Calu3 (cell line): ENCODE results near the gene ABHD3. TPM values are rescaled to one million over a fixed set of nuclear protein-coding genes. Genes with fewer than 3 reads are reported as not detected.

Experiments used
- Bru-seq: library from RNA; stranded (reverse); fragments of 400-500 nt; gene quantifications from one replicate; lab custom pipeline; 2021; lab: Mats Ljungman, UMichigan
- BruChase-seq, 2 experiments: library from RNA; stranded (reverse); fragments of 400-500 nt; gene quantifications; one replicate each; lab custom pipeline; 2021; lab: Mats Ljungman, UMichigan
- BruUV-seq: library from RNA; stranded (reverse); fragments of 400-500 nt; replicated peaks from 2 replicates; lab custom pipeline; 2021; lab: Mats Ljungman, UMichigan
- CTCF ChIA-PET: fragments of 300-600 bp; sonication (Branson Sonifier 250); formaldehyde crosslinking; loops from one replicate; lab custom pipeline; 2022; ENCODE audit warnings: antibody characterized with exemption; lab: Charles Lee
- DNase-seq: peaks from one replicate; pipeline ENCODE4 v3.0.0; 2022
- H3K27ac Mint-ChIP-seq: one replicate; pipeline ENCODE4 v1.8.0; 2022; ENCODE audit warnings: mixed read lengths; ENCODE audit not compliant: unreplicated experiment
- H3K27me3 Mint-ChIP-seq: one replicate; pipeline ENCODE4 v1.8.0; 2022; ENCODE audit warnings: mixed read lengths; ENCODE audit not compliant: unreplicated experiment
- H3K36me3 Mint-ChIP-seq: one replicate; pipeline ENCODE4 v1.8.0; 2022; ENCODE audit warnings: mild to moderate bottlenecking, moderate library complexity, mixed read lengths; ENCODE audit not compliant: insufficient read depth, unreplicated experiment
- H3K4me1 Mint-ChIP-seq: one replicate; pipeline ENCODE4 v1.8.0; 2022; ENCODE audit warnings: mild to moderate bottlenecking, low read depth, mixed read lengths; ENCODE audit not compliant: unreplicated experiment
- H3K4me3 Mint-ChIP-seq: one replicate; pipeline ENCODE4 v1.8.0; 2022; ENCODE audit warnings: mild to moderate bottlenecking, low read depth, moderate library complexity, mixed read lengths; ENCODE audit not compliant: unreplicated experiment
- H3K9me3 Mint-ChIP-seq: one replicate; pipeline ENCODE4 v1.8.0; 2022; ENCODE audit warnings: low read depth, mixed read lengths; ENCODE audit not compliant: unreplicated experiment
- CTCF ChIP-seq: fragments of 200-600 bp; IDR thresholded peaks from one replicate; pipeline ENCODE4 v1.8.0; 2022; ENCODE audit warnings: antibody characterized with exemption; ENCODE audit not compliant: unreplicated experiment
- intact Hi-C: fragments of 100-400 bp; cut with micrococcal nuclease; formaldehyde crosslinking; loops from one replicate; pipeline ENCODE4 v1.10.0; 2022; ENCODE audit not compliant: unreplicated experiment
- long read RNA-seq: library from polyadenylated mRNA; stranded (forward); transcript quantifications from one replicate; pipeline ENCODE4 v2.0.0, GENCODE V29; 2022
- total RNA-seq: library from RNA; stranded (reverse); gene quantifications from 2 replicates; pipeline ENCODE4 v1.2.3, GENCODE V29; 2022

ABHD3 gene
- total RNA-seq (43.5 and 45.3 TPM in 2 replicates), Bru-seq, nascent RNA (percentile 79 among the genes with signal in this experiment), BruChase-seq, experiment 1, labeled RNA remaining after a 6-hour chase (percentile 88 among the genes with signal in this experiment), BruChase-seq, experiment 2, labeled RNA remaining after a 2-hour chase (percentile 93 among the genes with signal in this experiment)
- long read RNA-seq, transcript ABHD3-201 (9 exons, 2,064 nt): major isoform, 83 of 111 reads
- long read RNA-seq, partial matches to known transcripts: 5 of 111 reads
- long read RNA-seq, other reads (novel, unspliced or antisense): 18 of 111 reads

- BruUV-seq: TSS peak; percentile 79
- H3K4me3 Mint-ChIP-seq: peak within 1 kb of the TSS; percentile 88
- no peaks in the 10 kb centered on the region for H3K27me3 Mint-ChIP-seq
- no peaks in the 10 kb centered on the region for H3K9me3 Mint-ChIP-seq
- intact Hi-C loops: loop anchor here (5.0 kb wide), 2 partner anchors 37 to 92 kb away; partner anchors contain the start of gene SNRPD1
- CTCF ChIA-PET: interaction anchor here (0.7 to 1.5 kb wide), 4 partner anchors 12 to 104 kb away, joined by 3 to 8 read pairs (median 4); partner anchors contain the start of genes ESCO1 and MIB1
- H3K27ac Mint-ChIP-seq: peak within 1 kb of the TSS; percentile 63
- peaks cover 7% of the 10 kb centered on the region for H3K4me1 Mint-ChIP-seq
- H3K36me3 Mint-ChIP-seq: peaks cover 43% of the 10 kb centered on the region
- peak; percentile 14 for TF ChIP-seq CTCF
- peak; percentile 93 for DNase-seq
Observed at GRCh38 chr18:21704603-21705364, at the start of gene ABHD3. ABHD3 (minus strand) TSS chr18:21704774; CDS start chr18:21704665, 109 bp downstream.

GRCh38 chr18:21747764-21748693 is 43.5 kb upstream of the ABHD3 start:
- CTCF ChIA-PET: interaction anchor here (0.7 to 1.0 kb wide), 3 partner anchors 31 to 53 kb away, joined by 4 to 7 read pairs (median 4); no protein-coding TSS in a partner anchor
- Mint-ChIP-seq H3K27me3 (no peaks in the 10 kb centered on the region), H3K27ac (no peak overlapping the region), H3K4me1 (peaks cover 9% of the 10 kb centered on the region), H3K36me3 (no peaks in the 10 kb centered on the region), H3K4me3 (no peak overlapping the region), H3K9me3 (no peaks in the 10 kb centered on the region)
- intact Hi-C loops: loop anchor here (10.0 kb wide), 1 partner anchor 133 kb away; the partner anchor contains the start of gene SNRPD1
- BruUV-seq: no TSS peak
- TF ChIP-seq CTCF: no peak
- DNase-seq: no peak

GRCh38 chr18:21747268-21747667 is 42.7 kb upstream of the ABHD3 start:
- no peaks in the 10 kb centered on the region for H3K27me3 Mint-ChIP-seq
- DNase-seq: no peak
- peaks cover 9% of the 10 kb centered on the region for H3K4me1 Mint-ChIP-seq
- no TSS peak for BruUV-seq
- no peaks in the 10 kb centered on the region for H3K9me3 Mint-ChIP-seq
- H3K36me3 Mint-ChIP-seq: peaks cover 3% of the 10 kb centered on the region
- CTCF ChIA-PET: interaction anchor here (0.8 kb wide), 1 partner anchor 54 kb away, joined by 4 read pairs; no protein-coding TSS in a partner anchor
- no peak overlapping the region for H3K4me3 Mint-ChIP-seq
- TF ChIP-seq CTCF: no peak
- intact Hi-C loops: loop anchor here (10.0 kb wide), 1 partner anchor 132 kb away; the partner anchor contains the start of gene SNRPD1
- H3K27ac Mint-ChIP-seq: no peak overlapping the region

GRCh38 chr18:21745231-21745630 is 40.7 kb upstream of the ABHD3 start:
- no peak overlapping the region for H3K27ac Mint-ChIP-seq
- no peaks in the 10 kb centered on the region for H3K9me3 Mint-ChIP-seq
- H3K36me3 Mint-ChIP-seq: peaks cover 21% of the 10 kb centered on the region
- intact Hi-C loops: loop anchor here (10.0 kb wide), 1 partner anchor 130 kb away; the partner anchor contains the start of gene SNRPD1
- DNase-seq: no peak
- no peaks in the 10 kb centered on the region for H3K4me1 Mint-ChIP-seq
- CTCF ChIA-PET: no interaction called here
- no peak for TF ChIP-seq CTCF
- no peak overlapping the region for H3K4me3 Mint-ChIP-seq
- no peaks in the 10 kb centered on the region for H3K27me3 Mint-ChIP-seq
- no TSS peak for BruUV-seq
